ENCODE data around the gene VGLL3.

Gene VGLL3

DNA sequence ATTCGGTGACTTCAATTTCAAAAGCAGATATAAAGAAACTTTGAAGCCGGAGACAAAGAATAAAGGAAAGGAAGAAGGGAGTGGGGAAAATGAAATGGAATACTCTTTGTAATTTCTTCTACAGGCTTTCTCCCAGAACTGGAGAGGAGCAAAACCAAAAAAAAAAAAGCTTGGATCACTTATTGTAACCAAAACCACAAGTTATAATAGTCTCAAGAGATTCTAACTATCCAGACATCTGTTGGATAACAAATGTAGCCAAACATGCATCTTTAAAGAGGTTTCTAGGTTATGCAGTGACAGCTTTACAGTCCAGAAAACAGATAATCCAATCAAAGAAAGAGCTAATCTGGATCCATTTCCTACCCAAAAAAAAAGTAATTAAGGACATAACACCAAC lies 36.2 kb downstream of the VGLL3 start:
- H2AFZ ChIP-seq (ENCODE audit: low read depth, low read length), result no peak overlapping the region
- TF ChIP-seq CTCF (IDR thresholded peaks at IDR 0.05; ENCODE audit: borderline replicate concordance, extremely low read depth, low read length, poor library complexity, severe bottlenecking) (no peak), EZH2 (IDR thresholded peaks at IDR 0.05; ENCODE audit: borderline replicate concordance, low read depth, low read length, severe bottlenecking) (no peak)
- H4K20me1 ChIP-seq (ENCODE audit: insufficient read depth, low read length), result no peaks in the 10 kb centered on the region
- no peak overlapping the region for H3K9ac ChIP-seq (ENCODE audit: low read depth, low read length)
- no peak for DNase-seq
- ATAC-seq (ENCODE audit: insufficient read depth, low read depth), result no peak
- no peaks in the 10 kb centered on the region for H3K79me2 ChIP-seq (ENCODE audit: insufficient read depth, low read length)
- H3K27ac ChIP-seq (ENCODE audit: low read length), result no peak overlapping the region
- H3K27me3 ChIP-seq (ENCODE audit: insufficient read depth, low read length, poor library complexity), result no peaks in the 10 kb centered on the region
- no peaks in the 10 kb centered on the region for H3K4me1 ChIP-seq (ENCODE audit: insufficient read depth, low read length)
- no peaks in the 10 kb centered on the region for H3K36me3 ChIP-seq (ENCODE audit: insufficient read depth, low read length)
- no peaks in the 10 kb centered on the region for H3K9me3 ChIP-seq (ENCODE audit: insufficient read depth, low read length, severe bottlenecking)
- no peak overlapping the region for H3K4me3 ChIP-seq (ENCODE audit: low read depth in 1 of 2, low read length in 2 of 2)
- H3K4me2 ChIP-seq (ENCODE audit: insufficient read depth, low read length), result no peak overlapping the region

- TF ChIP-seq EZH2 (IDR thresholded peaks at IDR 0.05; ENCODE audit: borderline replicate concordance, low read depth, low read length, severe bottlenecking) (no peak), CTCF (IDR thresholded peaks at IDR 0.05; ENCODE audit: borderline replicate concordance, extremely low read depth, low read length, poor library complexity, severe bottlenecking) (no peak)
- Histone ChIP-seq H3K79me2 (ENCODE audit: insufficient read depth, low read length) (no peaks in the 10 kb centered on the region), H3K27ac (ENCODE audit: low read length) (no peak overlapping the region), H3K27me3 (ENCODE audit: insufficient read depth, low read length, poor library complexity) (no peaks in the 10 kb centered on the region), H3K4me3 (ENCODE audit: low read depth in 1 of 2, low read length in 2 of 2) (no peak overlapping the region), H3K36me3 (ENCODE audit: insufficient read depth, low read length) (no peaks in the 10 kb centered on the region), H3K4me1 (ENCODE audit: insufficient read depth, low read length) (no peaks in the 10 kb centered on the region), H3K9ac (ENCODE audit: low read depth, low read length) (no peak overlapping the region), H4K20me1 (ENCODE audit: insufficient read depth, low read length) (no peaks in the 10 kb centered on the region), H2AFZ (ENCODE audit: low read depth, low read length) (no peak overlapping the region), H3K9me3 (ENCODE audit: insufficient read depth, low read length, severe bottlenecking) (no peaks in the 10 kb centered on the region), H3K4me2 (ENCODE audit: insufficient read depth, low read length) (no peak overlapping the region)
- DNase-seq (no peak), ATAC-seq (ENCODE audit: insufficient read depth, low read depth) (no peak)
Observed at GRCh38 chr3:86954226-86954625, 36.7 kb downstream of the VGLL3 start.

DNA sequence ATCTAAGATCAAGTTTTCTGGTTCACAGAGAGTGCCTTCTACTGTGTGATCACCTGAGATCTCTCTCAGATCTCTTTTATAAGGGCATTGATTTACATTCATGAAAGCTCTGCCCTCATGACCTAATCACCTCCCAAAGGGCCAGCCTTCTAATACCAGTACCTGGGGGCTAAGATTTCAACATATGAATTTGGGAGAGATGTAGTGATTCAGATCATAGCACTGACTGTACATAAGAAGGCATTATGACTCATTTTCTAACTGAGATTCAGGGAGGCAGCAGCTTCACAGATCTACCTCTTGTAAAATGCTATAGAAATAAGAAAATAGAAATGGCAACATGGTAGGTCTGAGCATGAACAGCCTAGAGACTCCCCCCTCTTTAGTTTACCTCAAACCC lies 39.6 kb downstream of the VGLL3 start:
- Histone ChIP-seq H4K20me1 (ENCODE audit: insufficient read depth, low read length) (no peaks in the 10 kb centered on the region), H3K27ac (ENCODE audit: low read length) (no peak overlapping the region), H3K4me2 (ENCODE audit: insufficient read depth, low read length) (no peak overlapping the region), H3K79me2 (ENCODE audit: insufficient read depth, low read length) (no peaks in the 10 kb centered on the region), H2AFZ (ENCODE audit: low read depth, low read length) (no peak overlapping the region), H3K9ac (ENCODE audit: low read depth, low read length) (no peak overlapping the region), H3K27me3 (ENCODE audit: insufficient read depth, low read length, poor library complexity) (no peaks in the 10 kb centered on the region), H3K9me3 (ENCODE audit: insufficient read depth, low read length, severe bottlenecking) (no peaks in the 10 kb centered on the region), H3K4me3 (ENCODE audit: low read depth in 1 of 2, low read length in 2 of 2) (no peak overlapping the region), H3K4me1 (ENCODE audit: insufficient read depth, low read length) (no peaks in the 10 kb centered on the region), H3K36me3 (ENCODE audit: insufficient read depth, low read length) (no peaks in the 10 kb centered on the region)
- no peak for TF ChIP-seq CTCF (IDR thresholded peaks at IDR 0.05; ENCODE audit: borderline replicate concordance, extremely low read depth, low read length, poor library complexity, severe bottlenecking)
- no peak for TF ChIP-seq EZH2 (IDR thresholded peaks at IDR 0.05; ENCODE audit: borderline replicate concordance, low read depth, low read length, severe bottlenecking)
- DNase-seq, result no peak
- ATAC-seq (ENCODE audit: insufficient read depth, low read depth), result no peak

- Histone ChIP-seq H3K36me3 (ENCODE audit: insufficient read depth, low read length) (no peaks in the 10 kb centered on the region), H3K9ac (ENCODE audit: low read depth, low read length) (no peak overlapping the region), H3K4me3 (ENCODE audit: low read depth in 1 of 2, low read length in 2 of 2) (no peak overlapping the region), H2AFZ (ENCODE audit: low read depth, low read length) (no peak overlapping the region), H3K27me3 (ENCODE audit: insufficient read depth, low read length, poor library complexity) (no peaks in the 10 kb centered on the region), H3K79me2 (ENCODE audit: insufficient read depth, low read length) (no peaks in the 10 kb centered on the region), H3K9me3 (ENCODE audit: insufficient read depth, low read length, severe bottlenecking) (no peaks in the 10 kb centered on the region), H3K27ac (ENCODE audit: low read length) (no peak overlapping the region), H3K4me2 (ENCODE audit: insufficient read depth, low read length) (no peak overlapping the region), H3K4me1 (ENCODE audit: insufficient read depth, low read length) (no peaks in the 10 kb centered on the region), H4K20me1 (ENCODE audit: insufficient read depth, low read length) (no peaks in the 10 kb centered on the region)
- no peak for ATAC-seq (ENCODE audit: insufficient read depth, low read depth)
- no peak for DNase-seq
- TF ChIP-seq EZH2 (IDR thresholded peaks at IDR 0.05; ENCODE audit: borderline replicate concordance, low read depth, low read length, severe bottlenecking) (no peak), CTCF (IDR thresholded peaks at IDR 0.05; ENCODE audit: borderline replicate concordance, extremely low read depth, low read length, poor library complexity, severe bottlenecking) (no peak)
Observed at GRCh38 chr3:86950717-86951116, 40.2 kb downstream of the VGLL3 start.
